Vagina (tissue), 2 donors: Measurements from ENCODE around the gene ZNF37A.

ENCODE experiments used
- CTCF ChIP-seq, 3 experiments: fragments of 450-650 bp in 2 of 3; fragments of 200-600 bp in 1 of 3; sonication (generic) in 1 of 3; IDR thresholded peaks; one replicate each; pipeline ENCODE4 v1.5.1; 2017 to 2019; ENCODE audit warnings: antibody characterized with exemption in 3 of 3, mild to moderate bottlenecking in 2 of 3, moderate library complexity in 2 of 3
- POLR2A ChIP-seq, 2 donors: fragments of 450-650 bp; IDR thresholded peaks; one replicate each; pipeline ENCODE4 v1.6.1; 2017; ENCODE audit warnings: antibody characterized with exemption in 2 of 2, mild to moderate bottlenecking in 2 of 2, moderate library complexity in 2 of 2

GRCh38 chr10:38156416-38157269 is 62.5 kb downstream of the ZNF37A start:
- TF ChIP-seq POLR2A (IDR thresholded peaks at IDR 0.05) (no peak), CTCF (IDR thresholded peaks at IDR 0.05) (no peak)
